PC-3 (cell line): Measurements from ENCODE around the gene EPHA1.

ENCODE experiments used
- EZH2 ChIP-seq: fragments of 300-600 bp; sonication (generic); IDR thresholded peaks from one replicate; pipeline ENCODE4 v1.6.1; 2017; ENCODE audit warnings: antibody characterized with exemption, mild to moderate bottlenecking, low read length; ENCODE audit not compliant: unreplicated experiment
- TF ChIP-seq, protein P1 (sequence below): fragments of 300-600 bp; sonication (generic); conservative IDR thresholded peaks from 2 replicates; pipeline ENCODE4 v1.5.1; 2017; ENCODE audit warnings: antibody characterized with exemption, low read depth, mild to moderate bottlenecking, low read length

DNA sequence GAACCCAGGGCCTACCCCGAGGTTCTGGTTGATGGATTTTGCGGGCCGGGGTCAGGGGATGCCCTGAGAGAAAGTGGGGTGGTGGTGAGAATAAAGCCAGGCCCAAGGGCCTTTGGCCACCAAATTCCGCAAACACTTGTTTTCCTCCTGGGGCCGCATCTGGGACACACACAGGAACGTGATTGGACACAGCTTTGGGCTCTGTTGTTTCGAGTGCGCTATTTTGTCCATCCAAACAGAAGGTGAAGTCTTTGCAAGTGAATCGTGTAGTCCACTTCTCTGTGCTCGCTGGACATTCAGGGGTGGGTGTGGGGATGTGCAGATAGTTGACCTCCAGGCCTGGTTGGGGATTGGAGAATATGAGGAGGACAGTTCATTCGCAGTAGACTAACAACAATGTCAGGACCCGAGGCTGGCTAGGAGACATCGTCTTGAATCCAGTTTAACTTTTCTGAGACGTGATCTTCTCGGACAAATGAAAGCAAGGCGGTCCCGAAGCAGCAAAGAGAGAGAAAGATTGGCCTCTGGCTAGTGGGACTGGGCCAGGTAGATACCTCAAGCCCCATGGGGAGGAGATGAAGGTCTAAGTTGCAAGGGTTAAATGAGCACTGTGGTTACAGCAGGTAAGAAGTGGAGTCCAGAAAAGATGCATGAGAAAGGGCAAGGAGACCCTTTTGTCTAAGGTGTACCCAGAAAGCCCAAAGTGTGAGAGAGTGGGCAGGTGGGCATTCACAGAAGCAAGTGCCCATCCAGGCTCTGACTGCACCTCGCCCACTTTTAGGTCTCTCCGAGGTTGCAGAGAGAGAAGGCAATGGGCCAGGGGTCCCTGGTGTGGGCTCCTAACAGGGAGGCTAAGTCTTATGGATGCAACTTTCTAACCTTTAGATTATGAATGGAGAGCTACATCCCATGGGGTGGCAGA is 45.4 kb downstream of the EPHA1 start:
- no peak for TF ChIP-seq EZH2
- TF ChIP-seq, protein P1, sequence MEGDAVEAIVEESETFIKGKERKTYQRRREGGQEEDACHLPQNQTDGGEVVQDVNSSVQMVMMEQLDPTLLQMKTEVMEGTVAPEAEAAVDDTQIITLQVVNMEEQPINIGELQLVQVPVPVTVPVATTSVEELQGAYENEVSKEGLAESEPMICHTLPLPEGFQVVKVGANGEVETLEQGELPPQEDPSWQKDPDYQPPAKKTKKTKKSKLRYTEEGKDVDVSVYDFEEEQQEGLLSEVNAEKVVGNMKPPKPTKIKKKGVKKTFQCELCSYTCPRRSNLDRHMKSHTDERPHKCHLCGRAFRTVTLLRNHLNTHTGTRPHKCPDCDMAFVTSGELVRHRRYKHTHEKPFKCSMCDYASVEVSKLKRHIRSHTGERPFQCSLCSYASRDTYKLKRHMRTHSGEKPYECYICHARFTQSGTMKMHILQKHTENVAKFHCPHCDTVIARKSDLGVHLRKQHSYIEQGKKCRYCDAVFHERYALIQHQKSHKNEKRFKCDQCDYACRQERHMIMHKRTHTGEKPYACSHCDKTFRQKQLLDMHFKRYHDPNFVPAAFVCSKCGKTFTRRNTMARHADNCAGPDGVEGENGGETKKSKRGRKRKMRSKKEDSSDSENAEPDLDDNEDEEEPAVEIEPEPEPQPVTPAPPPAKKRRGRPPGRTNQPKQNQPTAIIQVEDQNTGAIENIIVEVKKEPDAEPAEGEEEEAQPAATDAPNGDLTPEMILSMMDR: no peak
